Transverse colon (tissue), 4 donors: ENCODE results near the gene NAALADL2. TPM values are rescaled to one million over a fixed set of nuclear protein-coding genes. Genes with fewer than 3 reads are reported as not detected.

Source experiments
- DNase-seq: peaks from one replicate; pipeline ENCODE4 v3.0.0-alpha.2; 2019
- H3K27ac ChIP-seq, 4 donors: fragments of 200-600 bp; sonication (generic); 2 replicates each; pipeline ENCODE4 v1.5.1; 2016 to 2018; ENCODE audit warnings: inconsistent platforms in 4 of 4
- H3K27me3 ChIP-seq: fragments of 200-600 bp; sonication (generic); 2 replicates; pipeline ENCODE4 v1.5.1; 2017; ENCODE audit warnings: inconsistent platforms
- H3K36me3 ChIP-seq, 4 donors: fragments of 200-600 bp; sonication (generic); 2 replicates each; pipeline ENCODE4 v1.5.1; 2017 to 2019; ENCODE audit warnings: inconsistent platforms in 4 of 4
- H3K4me1 ChIP-seq, 4 donors: fragments of 200-600 bp; sonication (generic); 2 replicates each; pipeline ENCODE4 v1.5.1; 2017 to 2020; ENCODE audit warnings: inconsistent platforms in 4 of 4
- H3K4me3 ChIP-seq, 4 donors: fragments of 200-600 bp; sonication (generic); 1 replicate in 1 of 4; 2 replicates in 3 of 4; pipeline versions ENCODE4 v1.5.1 to v1.6.1; 2017 to 2019; ENCODE audit warnings: inconsistent platforms in 4 of 4
- H3K9me3 ChIP-seq, 2 donors: fragments of 200-600 bp; sonication (generic); 2 replicates each; pipeline ENCODE4 v1.5.1; 2017 to 2019; ENCODE audit warnings: inconsistent platforms in 2 of 2
- EP300 ChIP-seq: sonication (generic); formaldehyde crosslinking; IDR thresholded peaks from one replicate; pipeline ENCODE4 v1.6.1; 2017; ENCODE audit warnings: antibody characterized with exemption, low read depth
- POLR2A ChIP-seq: fragments of 450-650 bp; IDR thresholded peaks from one replicate; pipeline ENCODE4 v1.6.1; 2016; ENCODE audit warnings: antibody characterized with exemption, mild to moderate bottlenecking, moderate library complexity
- POLR2AphosphoS5 ChIP-seq, 3 donors: sonication (generic); formaldehyde crosslinking; IDR thresholded peaks; one replicate each; pipeline ENCODE4 v1.6.1; 2016; ENCODE audit warnings: antibody characterized with exemption in 3 of 3
- WGBS, 2 donors: methylation state at CpG; one replicate each; pipeline ENCODE4 v1.1.5; 2018; ENCODE audit warnings: low coverage in 1 of 2; 5-methylcytosine and 5-hydroxymethylcytosine counted together
- in situ Hi-C, 4 donors: fragments of 200-750 bp; cut with MboI; loops; one replicate each; pipeline versions ENCODE4 v1.15.0 to v1.15.1; 2017; ENCODE audit warnings: low sequenced_read_pairs in 3 of 4, low pct_ligation_motif_present in 1 of 4, low pct_unique_long_range_greater_than_20kb in 1 of 4
- intact Hi-C: fragments of 100-400 bp; cut with DNase I; formaldehyde crosslinking; loops from one replicate; pipeline ENCODE4 v1.15.1; 2023; ENCODE audit warnings: low total_unique reads
- total RNA-seq, 4 donors: library from RNA; depleted of rRNA; stranded (reverse); fragments of >200 nt; gene quantifications; one replicate each; pipeline ENCODE4 v1.1.0, GENCODE V29; 2016
- TF ChIP-seq, protein P1 (sequence below), 5 experiments: fragments of 200-600 bp in 3 of 5; fragments of 450-650 bp in 2 of 5; sonication (generic) in 3 of 5; IDR thresholded peaks; 1 replicate in 2 of 5; 2 replicates in 3 of 5; pipeline ENCODE4 v1.5.1; 2016 to 2017; ENCODE audit warnings: antibody characterized with exemption in 5 of 5, inconsistent platforms in 3 of 5, mild to moderate bottlenecking in 2 of 5, moderate library complexity in 1 of 5

NAALADL2 gene
- total RNA-seq, 4 donors from 2014 or later: 10.1 to 22.7 (median 15.1) TPM

DNA sequence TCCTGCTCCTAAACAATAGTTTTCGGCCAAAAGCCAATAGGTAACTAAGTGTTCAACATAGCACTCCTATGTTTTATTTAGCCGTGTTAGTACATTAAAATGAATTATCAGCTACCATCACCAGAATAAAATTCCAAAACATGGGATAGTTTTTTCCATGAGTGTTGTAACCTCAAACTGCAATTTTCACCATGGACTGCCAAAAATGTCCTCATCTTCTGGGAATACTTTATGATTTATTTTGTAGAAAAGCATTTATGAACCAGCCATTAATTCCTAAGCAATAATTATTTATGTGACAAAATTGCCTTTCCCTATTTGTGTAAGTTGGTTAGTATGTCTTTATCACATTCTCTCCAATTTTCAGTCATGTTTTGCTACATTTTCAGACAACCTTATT is 438.1 kb downstream of the NAALADL2 start:
- TF ChIP-seq EP300 (no peak), POLR2AphosphoS5 (IDR thresholded peaks at IDR 0.05) (no peak), POLR2A (no peak)
- TF ChIP-seq, protein P1, sequence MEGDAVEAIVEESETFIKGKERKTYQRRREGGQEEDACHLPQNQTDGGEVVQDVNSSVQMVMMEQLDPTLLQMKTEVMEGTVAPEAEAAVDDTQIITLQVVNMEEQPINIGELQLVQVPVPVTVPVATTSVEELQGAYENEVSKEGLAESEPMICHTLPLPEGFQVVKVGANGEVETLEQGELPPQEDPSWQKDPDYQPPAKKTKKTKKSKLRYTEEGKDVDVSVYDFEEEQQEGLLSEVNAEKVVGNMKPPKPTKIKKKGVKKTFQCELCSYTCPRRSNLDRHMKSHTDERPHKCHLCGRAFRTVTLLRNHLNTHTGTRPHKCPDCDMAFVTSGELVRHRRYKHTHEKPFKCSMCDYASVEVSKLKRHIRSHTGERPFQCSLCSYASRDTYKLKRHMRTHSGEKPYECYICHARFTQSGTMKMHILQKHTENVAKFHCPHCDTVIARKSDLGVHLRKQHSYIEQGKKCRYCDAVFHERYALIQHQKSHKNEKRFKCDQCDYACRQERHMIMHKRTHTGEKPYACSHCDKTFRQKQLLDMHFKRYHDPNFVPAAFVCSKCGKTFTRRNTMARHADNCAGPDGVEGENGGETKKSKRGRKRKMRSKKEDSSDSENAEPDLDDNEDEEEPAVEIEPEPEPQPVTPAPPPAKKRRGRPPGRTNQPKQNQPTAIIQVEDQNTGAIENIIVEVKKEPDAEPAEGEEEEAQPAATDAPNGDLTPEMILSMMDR (IDR thresholded peaks at IDR 0.05): no peak
- no peak for DNase-seq
- in situ Hi-C loops (no loop called here), intact Hi-C loops (no loop called here)
- no peaks in the 10 kb centered on the region for H3K4me1 ChIP-seq
- H3K36me3 ChIP-seq: no peaks in the 10 kb centered on the region
- H3K27ac ChIP-seq: no peak overlapping the region
- no peak overlapping the region for H3K4me3 ChIP-seq
- 77 to 100% methylated on average over 2 of the region's 2 CpGs for WGBS, 2 donors
- H3K27me3 ChIP-seq: no peaks in the 10 kb centered on the region
- H3K9me3 ChIP-seq: no peaks in the 10 kb centered on the region

DNA sequence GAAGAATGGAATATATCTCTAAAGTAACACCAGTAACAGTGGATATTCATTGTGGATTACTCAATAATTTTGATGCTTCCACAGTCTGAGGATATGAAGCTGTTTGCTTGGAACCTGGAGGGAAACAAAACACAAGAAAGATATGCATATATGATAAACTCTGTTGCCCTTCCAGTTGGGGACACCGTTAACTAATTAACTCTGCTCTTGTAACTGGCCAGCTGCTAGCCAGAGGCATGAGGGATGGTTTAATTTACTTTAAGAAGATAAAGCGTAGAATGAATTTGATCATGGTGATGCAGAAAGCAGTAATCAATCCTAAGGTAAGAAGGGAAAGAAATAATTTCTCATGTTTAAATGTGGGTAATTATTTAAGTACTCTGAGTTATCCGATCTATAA is 442.6 kb downstream of the NAALADL2 start:
- Histone ChIP-seq H3K4me1 (no peaks in the 10 kb centered on the region), H3K9me3 (no peaks in the 10 kb centered on the region), H3K27me3 (no peaks in the 10 kb centered on the region), H3K36me3 (no peaks in the 10 kb centered on the region), H3K27ac (no peak overlapping the region), H3K4me3 (no peak overlapping the region)
- DNase-seq: no peak
- intact Hi-C loops: no loop called here
- 92 to 94% methylated on average over 3 of the region's 3 CpGs for WGBS, 2 donors
- in situ Hi-C loops: no loop called here
- TF ChIP-seq POLR2AphosphoS5 (IDR thresholded peaks at IDR 0.05): no peak
- no peak for TF ChIP-seq POLR2A
- TF ChIP-seq, protein P1 (IDR thresholded peaks at IDR 0.05): no peak

DNA sequence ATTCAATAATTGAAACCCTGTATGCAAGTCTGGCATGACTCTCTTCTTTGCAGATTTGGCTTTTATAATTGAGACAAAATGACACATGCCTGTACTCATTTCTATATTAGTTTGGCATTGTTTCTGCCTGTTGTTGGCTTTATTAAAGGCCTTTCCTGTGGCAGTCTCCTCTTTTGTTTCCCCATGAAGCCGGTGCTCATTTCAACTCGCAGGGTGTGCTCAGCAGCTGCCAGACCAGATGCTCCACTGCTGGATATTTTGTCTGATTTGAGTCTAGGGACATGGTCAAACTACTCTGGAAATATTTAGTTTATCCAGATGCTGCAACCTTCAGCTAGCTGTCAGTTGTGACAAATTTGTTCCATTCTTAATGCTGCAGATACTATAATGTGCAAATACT is 445.3 kb downstream of the NAALADL2 start:
- TF ChIP-seq EP300: no peak
- TF ChIP-seq POLR2A: no peak
- TF ChIP-seq POLR2AphosphoS5 (IDR thresholded peaks at IDR 0.05): no peak
- TF ChIP-seq, protein P1 (IDR thresholded peaks at IDR 0.05): no peak
- no peak overlapping the region for H3K4me3 ChIP-seq
- no peak for DNase-seq
- in situ Hi-C loops: no loop called here
- no peak overlapping the region for H3K27ac ChIP-seq
- no peaks in the 10 kb centered on the region for H3K9me3 ChIP-seq
- 69 to 84% methylated on average over 2 of the region's 2 CpGs for WGBS, 2 donors
- H3K27me3 ChIP-seq: no peaks in the 10 kb centered on the region
- H3K4me1 ChIP-seq: peaks cover 0 to 10% (median 4%) of the 10 kb centered on the region in 4 donors
- intact Hi-C loops: no loop called here
- H3K36me3 ChIP-seq: no peaks in the 10 kb centered on the region

DNA sequence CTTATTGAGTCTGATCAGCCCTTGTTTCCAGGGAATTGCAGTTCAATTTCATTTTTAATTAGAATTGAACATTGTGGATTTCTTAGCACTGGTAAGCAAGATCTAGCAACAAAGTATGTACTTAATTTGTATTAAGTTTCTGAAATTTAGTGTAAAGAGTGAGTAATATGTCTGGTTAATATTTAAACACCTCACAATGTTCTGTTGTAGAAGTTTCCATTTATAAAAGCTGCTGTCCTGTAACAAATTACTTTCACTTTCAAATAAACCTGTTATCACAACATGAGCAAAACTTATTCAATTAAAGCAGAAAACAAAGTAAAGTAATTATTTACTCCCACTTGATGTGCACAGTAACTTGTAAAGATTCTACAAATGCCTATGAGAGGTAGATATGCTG is 448.5 kb downstream of the NAALADL2 start:
- no peak for TF ChIP-seq POLR2A
- TF ChIP-seq EP300: no peak
- TF ChIP-seq, protein P1 (IDR thresholded peaks at IDR 0.05): no peak
- no peak for TF ChIP-seq POLR2AphosphoS5 (IDR thresholded peaks at IDR 0.05)
- Histone ChIP-seq H3K36me3 (no peaks in the 10 kb centered on the region), H3K4me3 (no peak overlapping the region), H3K27ac (no peak overlapping the region), H3K9me3 (no peaks in the 10 kb centered on the region), H3K27me3 (no peaks in the 10 kb centered on the region), H3K4me1 (peaks cover 0 to 10% (median 4%) of the 10 kb centered on the region in 4 donors)
- intact Hi-C loops (no loop called here), in situ Hi-C loops (no loop called here)
- DNase-seq: no peak
